Astrocyte (in vitro differentiated cells and primary cell): Measurements from ENCODE around the gene FITM2.

Experiments used
- CTCF ChIP-seq: IDR thresholded peaks from 2 replicates; pipeline ENCODE4 v1.5.1; 2011; ENCODE audit warnings: low read depth, mild to moderate bottlenecking, inconsistent platforms, low read length, moderate library complexity; ENCODE audit not compliant: insufficient read depth
- EZH2 ChIP-seq: IDR thresholded peaks from 2 replicates; pipeline ENCODE4 v1.6.1; 2012; ENCODE audit warnings: mild to moderate bottlenecking, low read length, inconsistent platforms; ENCODE audit not compliant: insufficient read depth

DNA sequence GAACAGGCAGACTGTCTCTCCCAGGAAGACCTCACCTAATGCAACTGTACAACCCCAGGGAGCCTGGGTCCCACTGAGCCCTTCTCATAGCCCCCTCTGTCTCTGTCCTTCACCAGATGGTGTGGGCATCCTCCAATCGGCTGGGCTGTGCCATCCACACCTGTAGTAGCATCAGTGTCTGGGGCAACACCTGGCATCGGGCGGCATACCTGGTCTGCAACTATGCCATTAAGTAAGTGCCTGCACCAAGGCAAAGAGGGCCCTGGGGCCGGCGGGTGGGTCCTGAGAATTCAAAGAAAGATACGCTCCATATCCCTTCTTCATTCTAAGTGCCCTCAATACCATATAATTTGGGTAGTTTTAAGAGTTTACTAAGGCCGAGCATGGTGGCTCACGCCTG, 34.1 kb upstream of the FITM2 start:
- TF ChIP-seq CTCF (no peak), EZH2 (no peak)
